Activated T-cell treated with anti-CD3 and anti-CD28 coated beads, Interleukin-2, amount 50 U/mL, for 24 hours (primary cell): ENCODE data around the gene ANTXRL.
A peak's percentile ranks its signal among the peaks of the same experiment; 100 is the strongest.

ENCODE experiments used
- DNase-seq: peaks from one replicate; pipeline ENCODE4 v3.0.0-alpha.2; 2020
- H3K27ac Mint-ChIP-seq: 2 replicates; pipeline ENCODE4 v1.8.0; 2020; ENCODE audit warnings: mild to moderate bottlenecking, mixed read lengths
- H3K27me3 Mint-ChIP-seq: 2 replicates; pipeline ENCODE4 v1.8.0; 2020; ENCODE audit warnings: mixed read lengths
- H3K36me3 Mint-ChIP-seq: 2 replicates; pipeline ENCODE4 v1.8.0; 2020; ENCODE audit warnings: low read depth, mixed read lengths
- H3K4me1 Mint-ChIP-seq: 2 replicates; pipeline ENCODE4 v1.8.0; 2020; ENCODE audit warnings: low read depth, mixed read lengths
- H3K4me3 Mint-ChIP-seq: 2 replicates; pipeline ENCODE4 v1.8.0; 2020; ENCODE audit warnings: mild to moderate bottlenecking, moderate library complexity, mixed read lengths
- H3K9me3 Mint-ChIP-seq: 2 replicates; pipeline ENCODE4 v1.8.0; 2020; ENCODE audit warnings: mixed read lengths

ANTXRL gene

DNA sequence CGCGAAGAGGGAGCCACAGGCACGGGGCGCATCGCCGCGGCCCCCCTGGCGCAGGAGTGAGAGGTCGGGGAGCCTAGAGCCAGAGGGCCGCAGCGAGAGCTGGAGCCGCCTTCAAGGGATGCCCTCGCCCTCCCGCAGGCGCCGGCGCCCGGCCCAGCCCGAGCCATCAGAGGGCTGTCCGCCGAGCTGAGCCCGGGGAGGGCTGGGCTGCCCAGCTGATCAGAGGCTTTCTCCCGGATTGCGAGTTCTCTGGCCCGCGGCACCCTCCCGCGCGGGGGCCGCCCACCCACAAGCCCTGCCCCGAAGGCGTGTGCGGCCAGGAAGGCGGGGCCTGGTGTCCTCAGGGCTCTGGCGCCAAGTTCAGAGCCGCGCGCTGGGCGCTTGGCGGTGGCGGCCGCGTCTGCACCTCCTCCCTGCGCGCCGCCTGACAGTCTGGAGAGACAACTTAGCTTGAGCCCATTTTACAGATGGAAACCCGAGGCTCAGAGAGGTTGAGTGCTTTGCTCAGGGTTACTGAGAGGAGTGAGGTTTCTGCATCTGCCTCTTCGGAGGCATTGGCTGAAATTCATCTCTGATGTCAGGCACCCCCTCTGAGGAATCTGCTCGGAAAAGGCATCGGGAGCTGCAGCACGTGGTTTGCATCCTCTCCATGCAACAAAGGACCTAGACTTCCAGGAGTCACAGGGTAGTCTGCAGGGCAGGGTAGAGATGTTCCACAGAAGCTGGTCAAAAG, 3.8 kb upstream of the ANTXRL start:
- no peak overlapping the region for H3K27ac Mint-ChIP-seq

DNA sequence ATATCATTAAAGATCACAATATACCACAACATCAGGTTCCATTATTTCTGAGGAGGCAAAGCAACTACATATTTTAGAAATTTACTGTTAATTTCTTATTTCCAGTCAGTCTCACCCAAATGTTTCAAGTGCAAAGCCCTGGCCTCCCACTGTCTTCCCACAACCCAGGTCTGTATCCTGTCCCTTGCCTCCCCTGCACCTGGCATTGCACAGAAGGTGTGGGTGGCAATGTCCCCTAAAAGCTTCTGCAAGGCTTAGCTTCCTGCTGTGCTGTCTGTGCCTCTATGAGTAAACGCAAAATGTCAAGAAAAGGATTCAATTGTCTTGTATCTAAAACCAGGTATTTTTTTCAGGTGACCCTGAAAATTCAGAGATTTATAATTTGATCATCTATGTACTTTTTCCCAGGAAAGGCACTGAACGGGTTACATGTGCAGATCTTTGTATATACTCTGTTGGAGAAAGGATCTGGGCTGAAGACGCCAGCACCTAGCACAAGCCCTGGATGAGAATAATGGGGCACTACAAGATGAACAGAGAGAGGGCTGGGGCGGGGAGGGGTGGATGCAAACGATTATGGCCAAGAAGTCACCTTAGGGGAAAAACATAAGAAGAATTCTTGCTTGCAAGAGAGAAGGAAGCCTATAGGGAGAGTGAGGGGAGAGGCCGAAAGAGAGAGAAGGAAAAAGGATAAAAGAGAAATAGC, 3.1 kb upstream of the ANTXRL start:
- Mint-ChIP-seq H3K4me3 (peak overlapping the region; percentile 79), H3K36me3 (no peaks in the 10 kb centered on the region), H3K9me3 (no peaks in the 10 kb centered on the region), H3K27me3 (peaks cover 12% of the 10 kb centered on the region), H3K4me1 (peaks cover 21% of the 10 kb centered on the region), H3K27ac (peak overlapping the region; percentile 35)
- no peak for DNase-seq

More for the DNA sequence above, 3.8 kb upstream of the ANTXRL start:
- peak overlapping the region; percentile 70 for H3K4me3 Mint-ChIP-seq
- peak; percentile 76 for DNase-seq
- no peaks in the 10 kb centered on the region for H3K36me3 Mint-ChIP-seq
- peaks cover 12% of the 10 kb centered on the region for H3K27me3 Mint-ChIP-seq
- no peaks in the 10 kb centered on the region for H3K9me3 Mint-ChIP-seq
- peaks cover 21% of the 10 kb centered on the region for H3K4me1 Mint-ChIP-seq

DNA sequence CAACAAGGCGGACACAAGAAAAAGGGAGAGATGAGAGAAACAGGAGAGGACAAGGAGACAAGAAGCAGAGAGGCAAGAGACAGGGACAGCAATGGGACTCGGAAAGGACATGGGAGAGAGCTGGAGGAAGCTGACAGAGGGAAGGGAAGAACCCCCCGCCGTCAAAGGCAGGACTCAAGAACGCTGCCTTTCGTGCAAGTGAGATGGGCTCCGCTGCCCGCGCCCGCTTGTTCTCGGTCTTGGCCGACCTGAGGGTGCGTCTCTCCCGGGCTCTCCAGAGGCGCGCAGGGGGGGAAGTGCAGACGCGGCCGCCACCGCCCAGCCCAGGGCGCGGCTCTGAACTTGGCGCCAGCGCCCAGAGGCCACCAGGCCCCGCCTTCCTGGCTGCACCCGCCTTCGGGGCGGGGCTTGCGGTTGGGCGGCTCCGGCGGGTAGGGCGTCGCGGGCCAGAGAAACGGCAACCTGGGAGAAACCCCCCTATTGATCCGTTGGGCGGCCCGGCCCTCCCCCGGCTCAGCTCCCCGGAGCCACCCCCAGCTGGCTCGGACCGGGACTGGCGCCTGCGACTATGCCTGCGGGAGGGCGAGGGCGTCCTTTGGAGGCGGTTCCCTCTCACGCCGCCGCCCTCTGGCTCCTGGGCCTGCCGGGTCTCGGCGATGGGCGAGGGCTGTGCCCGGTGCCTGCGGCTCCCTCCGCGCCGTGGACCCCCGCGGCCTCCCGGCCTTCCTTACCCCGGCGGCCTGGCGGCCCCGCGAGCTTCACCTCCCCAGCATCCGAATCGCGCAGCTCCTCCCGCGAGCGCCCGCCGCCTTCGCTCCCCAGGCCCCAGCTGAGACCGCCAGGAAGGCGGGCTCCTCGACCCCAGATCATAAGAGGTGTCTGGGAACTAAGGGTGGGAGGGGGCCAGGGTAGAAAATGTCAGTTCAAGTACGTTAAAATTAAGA, 2.2 kb upstream of the ANTXRL start:
- H3K36me3 Mint-ChIP-seq, result no peaks in the 10 kb centered on the region
- H3K4me1 Mint-ChIP-seq, result peaks cover 21% of the 10 kb centered on the region
- DNase-seq, result peak; percentile 88
- peak overlapping the region; percentile 35 for H3K27ac Mint-ChIP-seq
- peaks cover 12% of the 10 kb centered on the region for H3K27me3 Mint-ChIP-seq
- H3K9me3 Mint-ChIP-seq, result no peaks in the 10 kb centered on the region
- H3K4me3 Mint-ChIP-seq, result peak overlapping the region; percentile 79

DNA sequence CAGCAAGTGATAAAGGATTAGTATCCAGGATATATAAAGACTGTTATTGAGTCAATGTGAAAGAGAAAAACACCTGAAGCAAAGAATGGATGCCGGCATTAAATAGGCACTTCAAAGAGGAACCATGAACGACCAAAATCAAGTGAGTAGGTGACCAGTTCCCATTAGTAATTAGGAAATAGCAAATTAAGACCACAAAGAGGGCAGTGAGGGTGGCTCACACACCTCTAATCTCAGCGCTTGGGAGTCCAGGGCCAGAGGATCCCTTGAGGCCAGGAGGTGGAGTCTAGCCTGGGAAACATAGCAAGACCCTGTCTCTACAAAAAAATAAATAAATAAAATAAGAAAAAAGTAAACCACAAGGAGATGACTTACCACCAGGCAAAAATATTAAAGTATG, 1.5 kb upstream of the ANTXRL start:
- no peaks in the 10 kb centered on the region for H3K9me3 Mint-ChIP-seq
- H3K4me3 Mint-ChIP-seq, result peak overlapping the region; percentile 79
- peaks cover 12% of the 10 kb centered on the region for H3K27me3 Mint-ChIP-seq
- peak overlapping the region; percentile 20 for H3K27ac Mint-ChIP-seq
- no peak for DNase-seq
- no peaks in the 10 kb centered on the region for H3K36me3 Mint-ChIP-seq
- peaks cover 21% of the 10 kb centered on the region for H3K4me1 Mint-ChIP-seq

DNA sequence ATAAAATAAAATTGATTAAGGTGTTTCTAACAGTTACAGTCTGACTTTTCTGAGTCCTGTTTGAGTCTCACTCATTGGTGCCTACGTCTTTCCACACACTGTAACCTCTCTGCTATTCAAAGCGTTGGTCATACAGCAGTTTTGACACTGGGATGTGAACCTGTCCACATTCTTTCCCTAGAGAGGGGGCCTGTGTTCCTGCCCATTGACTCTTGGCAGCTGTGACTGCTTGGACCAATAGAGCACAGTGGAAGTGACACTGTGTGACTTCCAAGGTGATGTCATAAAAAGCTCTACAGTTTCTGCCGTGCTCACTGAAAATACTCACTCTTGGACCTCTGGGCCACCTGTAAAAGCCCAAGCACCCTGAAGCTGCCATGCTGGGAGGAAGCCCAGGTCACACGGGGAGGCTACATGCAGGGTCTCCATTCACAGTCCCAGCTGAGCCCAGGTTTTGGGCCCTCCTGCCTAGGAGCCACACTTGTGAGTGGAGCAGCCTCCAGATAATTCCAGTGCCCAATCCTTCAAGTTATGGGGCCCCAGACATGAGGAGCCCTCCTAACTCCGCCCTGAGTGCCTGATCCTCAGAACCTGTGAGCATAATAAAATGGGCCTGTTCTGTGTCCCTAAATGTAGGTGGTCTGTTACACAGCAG, 704 bp upstream of the ANTXRL start:
- Mint-ChIP-seq H3K4me3 (no peak overlapping the region), H3K27me3 (peaks cover 12% of the 10 kb centered on the region), H3K4me1 (peaks cover 21% of the 10 kb centered on the region), H3K27ac (no peak overlapping the region), H3K36me3 (no peaks in the 10 kb centered on the region), H3K9me3 (no peaks in the 10 kb centered on the region)
- peak; percentile 23 for DNase-seq

DNA sequence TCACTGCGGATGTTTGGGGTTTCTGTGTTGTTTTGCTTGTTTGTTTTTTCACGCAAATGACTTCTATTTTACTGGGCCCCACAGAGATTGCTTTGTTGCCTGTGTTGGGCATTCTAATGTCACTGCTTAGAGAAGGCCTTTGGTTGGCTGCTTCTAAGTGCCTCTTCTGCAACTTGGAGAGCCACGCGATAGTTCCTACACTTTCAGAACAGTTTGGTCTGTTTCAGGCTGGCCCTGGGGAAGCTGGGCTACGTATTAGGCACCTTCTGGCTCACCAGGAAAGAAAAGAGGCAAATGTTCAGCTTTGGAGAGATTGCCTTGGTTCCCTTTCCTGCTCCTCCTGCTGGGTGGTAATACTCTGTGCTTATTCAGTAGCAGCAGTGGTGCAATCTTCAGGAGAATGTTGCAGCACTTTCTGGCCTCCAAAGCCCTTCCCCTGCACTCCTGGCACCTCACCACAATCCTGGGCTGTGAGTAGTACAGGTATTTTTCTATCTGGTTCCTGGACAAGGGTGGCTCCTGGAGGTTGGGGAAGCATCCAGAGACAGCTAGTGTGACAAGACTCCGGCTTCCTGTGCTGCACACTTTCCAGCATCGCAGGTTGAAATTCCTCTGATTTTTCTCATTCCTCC, 1.2 kb downstream of the ANTXRL start:
- Mint-ChIP-seq H3K27ac (no peak overlapping the region), H3K4me3 (no peak overlapping the region), H3K9me3 (no peaks in the 10 kb centered on the region), H3K27me3 (peaks cover 7% of the 10 kb centered on the region), H3K36me3 (no peaks in the 10 kb centered on the region), H3K4me1 (peaks cover 15% of the 10 kb centered on the region)
- peak; percentile 20 for DNase-seq

DNA sequence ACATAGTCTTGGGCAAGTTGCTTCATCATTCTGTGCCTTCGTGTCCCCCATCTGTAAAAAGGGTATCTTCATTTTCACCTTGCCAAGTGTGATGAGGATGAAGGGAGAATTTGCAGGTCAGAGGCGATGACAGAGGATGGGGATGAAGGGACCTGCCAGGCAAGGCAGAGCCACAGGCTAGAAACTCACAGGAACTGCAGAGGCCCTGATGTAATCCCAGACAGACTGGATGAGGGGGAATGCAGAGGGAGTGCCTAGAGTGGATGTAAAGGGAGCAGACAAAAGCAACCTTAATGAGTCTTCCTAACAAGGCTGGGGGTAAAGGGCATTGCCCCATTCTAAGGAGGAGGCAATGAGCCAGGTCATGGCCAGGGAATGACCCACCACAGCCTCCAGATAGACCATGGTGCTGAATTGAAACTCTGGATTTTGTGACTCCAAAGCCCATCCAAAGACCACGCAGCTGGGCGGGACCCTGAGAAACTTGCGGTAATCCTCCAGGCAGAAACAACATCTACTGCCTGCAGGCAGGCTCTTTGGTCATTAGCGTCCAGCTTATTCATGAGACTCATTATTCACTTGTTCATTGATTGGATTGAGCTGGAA, 1.9 kb downstream of the ANTXRL start:
- Mint-ChIP-seq H3K4me1 (peaks cover 10% of the 10 kb centered on the region), H3K9me3 (no peaks in the 10 kb centered on the region), H3K36me3 (no peaks in the 10 kb centered on the region), H3K4me3 (no peak overlapping the region), H3K27ac (no peak overlapping the region), H3K27me3 (peaks cover 1% of the 10 kb centered on the region)
- no peak for DNase-seq

DNA sequence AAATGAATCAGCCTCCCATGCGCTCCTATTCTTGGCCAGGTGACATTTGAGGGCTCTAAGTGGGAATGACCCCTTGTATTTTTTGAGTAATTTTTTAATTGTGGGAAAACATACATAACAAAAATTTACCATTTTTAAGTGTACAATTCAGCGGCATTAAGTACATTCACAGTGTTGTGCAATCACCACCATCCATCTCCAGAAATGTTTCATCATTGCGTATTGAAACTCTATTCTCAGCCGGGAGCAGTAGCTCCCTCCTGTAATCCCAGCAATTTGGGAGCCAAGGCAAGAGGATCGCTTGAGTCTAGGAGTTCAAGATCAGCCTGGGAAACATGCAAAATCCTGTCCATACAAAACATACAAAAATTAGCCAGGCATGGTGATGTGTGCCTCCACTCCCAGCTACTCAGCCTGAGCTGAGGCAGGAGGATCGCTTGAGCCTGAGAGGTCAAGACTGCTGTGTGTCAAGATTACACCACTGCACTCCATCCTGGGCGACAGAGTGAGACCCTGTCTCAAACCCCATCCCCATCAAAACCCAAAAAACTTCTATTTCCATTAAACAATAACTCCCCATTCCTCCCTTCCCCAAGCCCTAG, 2.5 kb downstream of the ANTXRL start:
- H3K27ac Mint-ChIP-seq, result no peak overlapping the region
- H3K27me3 Mint-ChIP-seq, result no peaks in the 10 kb centered on the region
- DNase-seq, result no peak
- no peaks in the 10 kb centered on the region for H3K9me3 Mint-ChIP-seq
- H3K4me1 Mint-ChIP-seq, result peaks cover 5% of the 10 kb centered on the region
- H3K4me3 Mint-ChIP-seq, result no peak overlapping the region
- H3K36me3 Mint-ChIP-seq, result no peaks in the 10 kb centered on the region

DNA sequence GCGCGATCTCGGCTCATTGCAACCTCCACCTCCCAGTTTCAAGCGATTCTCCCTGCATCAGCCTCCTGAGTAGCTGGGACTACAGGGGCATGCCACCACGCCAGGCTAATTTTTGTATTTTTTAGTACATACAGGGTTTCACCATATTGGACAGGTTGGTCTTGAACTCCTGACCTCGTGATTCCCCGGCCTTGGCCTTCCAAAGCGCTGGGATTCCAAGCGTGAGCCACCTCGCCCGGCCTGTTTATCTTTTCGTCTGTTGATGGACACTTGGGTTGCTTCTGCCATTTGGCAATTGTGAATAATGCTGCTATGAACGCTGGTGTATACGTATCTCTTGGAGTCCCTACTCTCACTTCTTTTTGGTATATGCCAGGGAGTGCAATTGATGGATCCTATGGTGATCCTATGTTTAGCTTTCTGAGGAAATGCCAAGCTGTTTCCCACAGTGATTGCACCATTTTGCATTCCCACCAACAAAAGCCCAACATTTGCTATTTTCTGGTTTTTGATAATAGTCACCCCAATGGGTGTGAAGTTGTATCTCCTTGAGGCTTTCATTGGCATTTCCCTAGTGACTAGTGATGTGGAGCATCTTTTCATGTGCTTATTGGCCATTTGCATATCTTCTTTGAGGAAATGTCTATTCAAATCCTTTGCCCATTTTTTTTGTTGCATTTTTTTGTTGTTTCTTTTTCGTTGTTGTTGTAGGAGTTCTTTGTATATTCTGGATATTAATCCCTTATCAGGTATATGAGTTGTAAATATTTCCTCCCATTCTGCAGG, 3.5 kb downstream of the ANTXRL start:
- no peak overlapping the region for H3K27ac Mint-ChIP-seq
- DNase-seq, result no peak
- no peaks in the 10 kb centered on the region for H3K36me3 Mint-ChIP-seq
- no peaks in the 10 kb centered on the region for H3K9me3 Mint-ChIP-seq
- no peaks in the 10 kb centered on the region for H3K27me3 Mint-ChIP-seq
- peaks cover under 1% of the 10 kb centered on the region for H3K4me1 Mint-ChIP-seq
- no peak overlapping the region for H3K4me3 Mint-ChIP-seq

DNA sequence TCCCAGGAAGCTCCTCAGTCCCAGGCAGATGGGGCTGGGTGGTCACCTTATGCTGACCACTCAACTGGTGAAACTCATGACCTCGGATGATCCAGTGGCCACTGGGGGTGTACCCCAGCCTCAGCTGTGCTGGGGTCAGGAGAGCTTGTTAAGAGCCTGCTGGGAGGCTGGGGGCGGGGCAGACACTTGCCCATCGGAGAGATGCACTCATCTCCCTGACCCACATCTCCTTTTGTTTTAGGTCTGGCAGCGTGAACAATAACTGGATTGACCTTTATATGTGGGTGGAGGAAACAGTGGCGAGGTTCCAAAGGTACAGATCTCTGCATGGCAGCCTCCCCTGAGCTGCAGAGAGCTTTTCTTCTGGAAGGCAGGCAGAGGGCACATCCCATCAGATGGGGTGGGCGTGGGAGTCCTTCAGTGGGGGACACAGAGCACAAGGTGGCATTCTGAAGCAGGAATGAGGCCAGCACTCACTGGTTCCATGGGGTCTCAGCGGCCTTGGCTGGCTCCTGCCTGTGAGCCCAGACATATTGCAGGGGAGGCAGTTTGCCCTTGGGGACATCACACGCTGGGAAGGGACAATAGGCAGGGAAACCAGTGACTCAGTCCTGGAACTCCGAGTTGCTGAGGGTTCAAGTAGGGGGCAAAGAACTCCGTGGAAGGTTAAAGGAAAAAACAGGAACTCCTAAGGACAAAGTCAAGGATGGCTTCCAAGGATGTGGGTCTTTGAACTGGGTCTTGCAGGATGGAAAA, 5.2 kb downstream of the ANTXRL start:
- no peaks in the 10 kb centered on the region for H3K4me1 Mint-ChIP-seq
- H3K36me3 Mint-ChIP-seq, result no peaks in the 10 kb centered on the region
- H3K4me3 Mint-ChIP-seq, result no peak overlapping the region
- no peaks in the 10 kb centered on the region for H3K27me3 Mint-ChIP-seq
- peak; percentile 18 for DNase-seq
- H3K27ac Mint-ChIP-seq, result no peak overlapping the region
- no peaks in the 10 kb centered on the region for H3K9me3 Mint-ChIP-seq

DNA sequence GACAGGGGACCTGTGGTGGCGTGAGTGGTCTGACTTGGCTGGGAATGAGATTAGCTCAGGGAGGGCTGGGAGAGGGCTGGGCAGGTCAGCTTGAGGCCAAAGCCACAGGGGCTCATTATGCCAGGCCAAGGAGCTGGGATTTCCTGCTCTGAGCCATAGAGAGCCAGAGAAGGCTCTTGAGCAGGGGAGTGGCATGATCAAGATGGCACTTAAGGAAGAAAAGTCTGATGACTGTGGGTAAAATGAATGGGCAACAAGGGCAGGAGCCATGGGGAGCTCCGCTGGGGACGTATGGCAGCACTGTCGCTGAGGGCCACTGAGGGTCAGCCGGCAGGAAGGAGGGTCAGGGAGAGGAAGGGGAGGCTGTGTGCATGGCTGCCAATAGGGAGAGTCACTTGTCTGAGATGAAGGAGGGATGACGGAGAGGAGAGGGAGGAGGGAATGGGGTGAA, 5.8 kb downstream of the ANTXRL start:
- peaks cover 1% of the 10 kb centered on the region for H3K4me1 Mint-ChIP-seq
- H3K27ac Mint-ChIP-seq, result no peak overlapping the region
- H3K27me3 Mint-ChIP-seq, result no peaks in the 10 kb centered on the region
- H3K9me3 Mint-ChIP-seq, result no peaks in the 10 kb centered on the region
- no peaks in the 10 kb centered on the region for H3K36me3 Mint-ChIP-seq
- H3K4me3 Mint-ChIP-seq, result no peak overlapping the region
- peak; percentile 17 for DNase-seq

DNA sequence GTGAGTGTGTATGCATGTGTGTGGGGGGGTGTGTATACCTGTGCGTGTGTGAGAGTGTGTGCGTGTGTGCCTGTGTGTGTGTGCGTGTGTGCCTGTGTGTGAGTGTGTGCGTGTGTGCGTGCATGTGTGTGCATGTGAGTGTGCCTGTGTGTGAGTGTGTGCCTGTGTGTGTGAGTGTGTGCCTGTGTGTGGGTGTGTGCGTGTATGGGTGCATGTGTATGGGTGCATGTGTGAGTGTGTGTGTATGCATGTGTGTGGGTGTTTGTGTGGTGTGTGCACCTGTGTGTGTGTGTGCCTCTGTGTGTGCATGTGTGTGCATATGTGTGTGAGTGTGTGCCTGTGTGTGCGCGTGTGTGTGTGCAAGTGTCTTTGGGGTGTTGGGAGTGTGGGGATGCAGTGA, 6.4 kb downstream of the ANTXRL start:
- no peaks in the 10 kb centered on the region for H3K27me3 Mint-ChIP-seq

More for the DNA sequence above, 6.4 kb downstream of the ANTXRL start:
- Mint-ChIP-seq H3K4me3 (no peak overlapping the region), H3K9me3 (no peaks in the 10 kb centered on the region), H3K4me1 (peaks cover 7% of the 10 kb centered on the region), H3K27ac (no peak overlapping the region), H3K36me3 (no peaks in the 10 kb centered on the region)
- DNase-seq, result no peak
